Bone marrow (tissue), 2 donors: Measurements from ENCODE around the gene SLC35F3.
A peak's percentile ranks its signal among the peaks of the same experiment; 100 is the strongest.
"Not testable (repeated sequence)": the region's sequence is repeated elsewhere in the genome, so short reads cannot be mapped to it uniquely, and the experiment has no call there.

ENCODE experiments used
- DNase-seq, 2 donors: peaks; one replicate each; lab custom pipeline; 2025; lab: John Stamatoyannopoulos, UW

SLC35F3 gene

GRCh38 chr1:234320069-234320468 is 415.6 kb downstream of the SLC35F3 start:
- no peak for DNase-seq

GRCh38 chr1:234320549-234320948 is 416.1 kb downstream of the SLC35F3 start:
- no peak for DNase-seq

GRCh38 chr1:234321231-234321630 is 416.8 kb downstream of the SLC35F3 start:
- DNase-seq = no peak

- DNase-seq = no peak
Observed at GRCh38 chr1:234322097-234322496, 417.6 kb downstream of the SLC35F3 start.

- peak; percentile 23 to 41 for DNase-seq
Observed at GRCh38 chr1:234322979-234323378, 418.5 kb downstream of the SLC35F3 start.

GRCh38 chr1:234324821-234325220 is 420.3 kb downstream of the SLC35F3 start:
- no peak for DNase-seq

GRCh38 chr1:234325878-234326496 is 421.5 kb downstream of the SLC35F3 start:
- DNase-seq = peak in 1 of 2 donors; percentile 37

- peak in 1 of 2 donors; percentile 80 for DNase-seq
Observed at GRCh38 chr1:234326497-234327366, 422.3 kb downstream of the SLC35F3 start.

- no peak for DNase-seq
Observed at GRCh38 chr1:234327577-234328164, 423.2 kb downstream of the SLC35F3 start.

GRCh38 chr1:234330843-234331215 is 426.4 kb downstream of the SLC35F3 start:
- DNase-seq = no peak

- no peak for DNase-seq
Observed at GRCh38 chr1:234331507-234331906, 427.0 kb downstream of the SLC35F3 start.

- DNase-seq = no peak
Observed at GRCh38 chr1:234336359-234336758, 431.9 kb downstream of the SLC35F3 start.

- no peak for DNase-seq
Observed at GRCh38 chr1:234337233-234337632, 432.8 kb downstream of the SLC35F3 start.

GRCh38 chr1:234340528-234340927 is 436.1 kb downstream of the SLC35F3 start:
- no peak for DNase-seq

- no peak for DNase-seq
Observed at GRCh38 chr1:234342774-234343173, 438.3 kb downstream of the SLC35F3 start.

GRCh38 chr1:234345237-234345636 is 440.8 kb downstream of the SLC35F3 start:
- DNase-seq = no peak

GRCh38 chr1:234348964-234349363 is 444.5 kb downstream of the SLC35F3 start:
- DNase-seq = no peak

GRCh38 chr1:234355782-234356510 is 451.5 kb downstream of the SLC35F3 start:
- DNase-seq = no peak

- not testable (repeated sequence) for DNase-seq
Observed at GRCh38 chr1:234356615-234357269, 452.3 kb downstream of the SLC35F3 start.

GRCh38 chr1:234357831-234358230 is 453.4 kb downstream of the SLC35F3 start:
- no peak for DNase-seq

- no peak for DNase-seq
Observed at GRCh38 chr1:234361102-234361603, 456.7 kb downstream of the SLC35F3 start.

- no peak for DNase-seq
Observed at GRCh38 chr1:234362558-234362957, 458.1 kb downstream of the SLC35F3 start.
